Suppressor macrophage (primary cell): ENCODE data around the gene PHYKPL.

Experiments
- DNase-seq, 4 experiments: peaks; one replicate each; pipeline ENCODE4 v3.0.0-alpha.2; 2020 to 2022

PHYKPL gene

GRCh38 chr5:178186427-178186826, 46.2 kb downstream of the PHYKPL start:
- peak in 2 of 4 experiments; percentile 38 to 50 for DNase-seq

GRCh38 chr5:178182158-178182876, 50.3 kb downstream of the PHYKPL start:
- DNase-seq = peak in 3 of 4 experiments; percentile 22 to 46 (median 35)

GRCh38 chr5:178180141-178180863, 52.3 kb downstream of the PHYKPL start:
- DNase-seq = no peak

GRCh38 chr5:178177569-178177968, 55.0 kb downstream of the PHYKPL start:
- DNase-seq = no peak

- DNase-seq = no peak
Measured at GRCh38 chr5:178176791-178177190, 55.8 kb downstream of the PHYKPL start.

GRCh38 chr5:178174456-178174855, 58.1 kb downstream of the PHYKPL start:
- DNase-seq = no peak

- no peak for DNase-seq
Measured at GRCh38 chr5:178170455-178170854, 62.1 kb downstream of the PHYKPL start.

GRCh38 chr5:178165581-178165980, 67.0 kb downstream of the PHYKPL start:
- DNase-seq = no peak

GRCh38 chr5:178163772-178164735, 68.5 kb downstream of the PHYKPL start:
- peak; percentile 83 to 95 (median 90) for DNase-seq

- DNase-seq = no peak
Measured at GRCh38 chr5:178162481-178162880, 70.1 kb downstream of the PHYKPL start.

- no peak for DNase-seq
Measured at GRCh38 chr5:178160176-178160575, 72.4 kb downstream of the PHYKPL start.
